ENCODE measurements around the gene ZFHX3. TPM values are rescaled to one million over a fixed set of nuclear protein-coding genes. Genes with fewer than 3 reads are reported as not detected.

ZFHX3 gene
- total RNA-seq, 1 experiment from 2014 or later: 1.5 TPM

- no peaks in the 10 kb centered on the region for H3K36me3 Mint-ChIP-seq (ENCODE audit: insufficient read depth in 1 of 3, low read depth in 3 of 3)
- DNase-seq: no peak
- Histone ChIP-seq H2AFZ (ENCODE audit: low read length) (no peak overlapping the region), H3T11ph (ENCODE audit: low read length) (no peak overlapping the region), H3K18ac (ENCODE audit: insufficient read length, low read depth, low read length) (no peak overlapping the region), H2BK120ac (ENCODE audit: low read depth, low read length, poor library complexity, severe bottlenecking) (no peak overlapping the region), H3K79me2 (ENCODE audit: insufficient read depth, low read length) (no peaks in the 10 kb centered on the region), H3K4ac (ENCODE audit: low read depth, low read length) (no peak overlapping the region), H4K91ac (ENCODE audit: insufficient read length, low read depth, low read length) (no peak overlapping the region), H3K4me2 (ENCODE audit: insufficient read depth, insufficient read length, low read length) (no peak overlapping the region), H3K4me1 (ENCODE audit: insufficient read depth, low read length) (no peaks in the 10 kb centered on the region), H4K5ac (ENCODE audit: insufficient read length, low read depth, low read length) (no peak overlapping the region), H3K9me3 (ENCODE audit: control insufficient read depth, low read depth, low read length) (no peaks in the 10 kb centered on the region), H2BK5ac (ENCODE audit: insufficient read length, low read length) (no peak overlapping the region), H4K8ac (replicated peaks; ENCODE audit: insufficient read length, low read depth, low read length) (no peak overlapping the region), H2BK20ac (ENCODE audit: low read depth, low read length, poor library complexity, severe bottlenecking) (no peak overlapping the region), H3K79me1 (ENCODE audit: insufficient read depth, low read depth, low read length, poor library complexity, severe bottlenecking) (no peaks in the 10 kb centered on the region), H4K20me1 (ENCODE audit: control insufficient read depth, insufficient read depth, insufficient read length) (no peaks in the 10 kb centered on the region), H3K14ac (ENCODE audit: insufficient read depth, low read length) (no peak overlapping the region), H3K23me2 (ENCODE audit: insufficient read length, low read depth, low read length, poor library complexity, severe bottlenecking) (no peaks in the 10 kb centered on the region), H3K56ac (ENCODE audit: insufficient read length, low read depth, low read length) (no peak overlapping the region), H2BK15ac (ENCODE audit: low read depth, low read length) (no peak overlapping the region), H3K23ac (ENCODE audit: insufficient read length, low read depth, low read length) (no peak overlapping the region), H3K27ac (ENCODE audit: insufficient read length, low read depth, low read length) (no peak overlapping the region), H2BK12ac (ENCODE audit: insufficient read length, low read depth, low read length) (no peak overlapping the region), H3K27me3 (ENCODE audit: insufficient read depth, low read length) (no peaks in the 10 kb centered on the region), H2AK5ac (ENCODE audit: insufficient read length, low read length) (no peak overlapping the region), H3K9ac (ENCODE audit: extremely low read depth, insufficient read length, low read length) (no peak overlapping the region)
- no peak overlapping the region for H3K4me3 Mint-ChIP-seq
- H3K9me3 Mint-ChIP-seq: no peaks in the 10 kb centered on the region
- H3K27ac Mint-ChIP-seq: no peak overlapping the region
- H3K4me1 Mint-ChIP-seq: peaks cover 6% of the 10 kb centered on the region in 2 experiments
- H3K27me3 Mint-ChIP-seq (ENCODE audit: low read depth): no peaks in the 10 kb centered on the region
- TF ChIP-seq, protein P1, sequence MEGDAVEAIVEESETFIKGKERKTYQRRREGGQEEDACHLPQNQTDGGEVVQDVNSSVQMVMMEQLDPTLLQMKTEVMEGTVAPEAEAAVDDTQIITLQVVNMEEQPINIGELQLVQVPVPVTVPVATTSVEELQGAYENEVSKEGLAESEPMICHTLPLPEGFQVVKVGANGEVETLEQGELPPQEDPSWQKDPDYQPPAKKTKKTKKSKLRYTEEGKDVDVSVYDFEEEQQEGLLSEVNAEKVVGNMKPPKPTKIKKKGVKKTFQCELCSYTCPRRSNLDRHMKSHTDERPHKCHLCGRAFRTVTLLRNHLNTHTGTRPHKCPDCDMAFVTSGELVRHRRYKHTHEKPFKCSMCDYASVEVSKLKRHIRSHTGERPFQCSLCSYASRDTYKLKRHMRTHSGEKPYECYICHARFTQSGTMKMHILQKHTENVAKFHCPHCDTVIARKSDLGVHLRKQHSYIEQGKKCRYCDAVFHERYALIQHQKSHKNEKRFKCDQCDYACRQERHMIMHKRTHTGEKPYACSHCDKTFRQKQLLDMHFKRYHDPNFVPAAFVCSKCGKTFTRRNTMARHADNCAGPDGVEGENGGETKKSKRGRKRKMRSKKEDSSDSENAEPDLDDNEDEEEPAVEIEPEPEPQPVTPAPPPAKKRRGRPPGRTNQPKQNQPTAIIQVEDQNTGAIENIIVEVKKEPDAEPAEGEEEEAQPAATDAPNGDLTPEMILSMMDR (conservative IDR thresholded peaks at IDR 0.05): no peak
Measured at GRCh38 chr16:72749091-72749490, 298.8 kb downstream of the ZFHX3 start.

Measured in H9 (cell line).